ENCODE measurements around the gene TULP3. TPM values are rescaled to one million over a fixed set of nuclear protein-coding genes. Genes with fewer than 3 reads are reported as not detected.
A peak's percentile ranks its signal among the peaks of the same experiment; 100 is the strongest.

The TULP3 gene
- polyA plus RNA-seq, 1 donor (not counting 4 experiments of a cell fraction or from before 2014, with no cell fraction given): 16.0 TPM

- Histone ChIP-seq H3K4me3 (ENCODE audit: control insufficient read depth in 2 of 3, extremely low read depth in 1 of 3, insufficient read depth in 2 of 3, low read depth in 1 of 3, low read length in 3 of 3) (no peak overlapping the region), H3K27me3 (ENCODE audit: control insufficient read depth, extremely low read depth, insufficient read depth, low read length) (no peaks in the 10 kb centered on the region), H3K9ac (ENCODE audit: control insufficient read depth, extremely low read depth, insufficient read depth, low read length) (no peak overlapping the region), H3K79me2 (ENCODE audit: control insufficient read depth, insufficient read depth, low read length) (peaks cover 11% of the 10 kb centered on the region), H3K4me2 (ENCODE audit: control insufficient read depth, extremely low read depth, insufficient read depth, low read depth, low read length) (no peak overlapping the region), H3K9me3 (ENCODE audit: control insufficient read depth, low read depth, low read length) (no peaks in the 10 kb centered on the region), H4K20me1 (ENCODE audit: control insufficient read depth, extremely low read depth, insufficient read depth, low read length) (no peaks in the 10 kb centered on the region), H3K4me1 (ENCODE audit: control insufficient read depth, extremely low read depth, insufficient read depth, low read length) (peaks cover 5% of the 10 kb centered on the region), H3K27ac (ENCODE audit: control insufficient read depth, insufficient read depth, low read length) (no peak overlapping the region), H2AFZ (ENCODE audit: control insufficient read depth, low read length) (no peak overlapping the region), H3K9me1 (ENCODE audit: control insufficient read depth, extremely low read depth, insufficient read depth, low read length) (no peaks in the 10 kb centered on the region), H3K36me3 (ENCODE audit: control insufficient read depth in 2 of 2, extremely low read depth in 1 of 2, insufficient read depth in 2 of 2, low read length in 2 of 2) (no peaks in the 10 kb centered on the region)
- TF ChIP-seq CTCF (optimal IDR thresholded peaks at IDR 0.05 in 1 of 3, IDR thresholded peaks at IDR 0.05 in 1 of 3, conservative IDR thresholded peaks at IDR 0.05 in 1 of 3; ENCODE audit: extremely low read depth in 1 of 3, insufficient read depth in 2 of 3, low read length in 3 of 3): no peak
- no peak for TF ChIP-seq EZH2 (IDR thresholded peaks at IDR 0.05; ENCODE audit: low read length)
- dilution Hi-C loops (cut with MboI; ENCODE audit: extremely low pct_ligation_motif_present, low sequenced_read_pairs): no loop called here
- DNase-seq (ENCODE audit: low read depth, low spot score): no peak
- peak; percentile 79 for FAIRE-seq
Measured at GRCh38 chr12:2902272-2902880, 11.7 kb downstream of the TULP3 start.

GRCh38 chr12:2904260-2904659, 13.6 kb downstream of the TULP3 start:
- Histone ChIP-seq H3K27ac (ENCODE audit: control insufficient read depth, insufficient read depth, low read length) (no peak overlapping the region), H3K4me1 (ENCODE audit: control insufficient read depth, extremely low read depth, insufficient read depth, low read length) (peaks cover 5% of the 10 kb centered on the region), H3K4me3 (ENCODE audit: control insufficient read depth in 2 of 3, extremely low read depth in 1 of 3, insufficient read depth in 2 of 3, low read depth in 1 of 3, low read length in 3 of 3) (no peak overlapping the region), H3K9ac (ENCODE audit: control insufficient read depth, extremely low read depth, insufficient read depth, low read length) (no peak overlapping the region), H3K4me2 (ENCODE audit: control insufficient read depth, extremely low read depth, insufficient read depth, low read depth, low read length) (no peak overlapping the region), H2AFZ (ENCODE audit: control insufficient read depth, low read length) (no peak overlapping the region), H3K27me3 (ENCODE audit: control insufficient read depth, extremely low read depth, insufficient read depth, low read length) (no peaks in the 10 kb centered on the region), H3K79me2 (ENCODE audit: control insufficient read depth, insufficient read depth, low read length) (peaks cover 8% of the 10 kb centered on the region), H3K36me3 (ENCODE audit: control insufficient read depth in 2 of 2, extremely low read depth in 1 of 2, insufficient read depth in 2 of 2, low read length in 2 of 2) (no peaks in the 10 kb centered on the region), H3K9me3 (ENCODE audit: control insufficient read depth, low read depth, low read length) (no peaks in the 10 kb centered on the region), H3K9me1 (ENCODE audit: control insufficient read depth, extremely low read depth, insufficient read depth, low read length) (no peaks in the 10 kb centered on the region), H4K20me1 (ENCODE audit: control insufficient read depth, extremely low read depth, insufficient read depth, low read length) (no peaks in the 10 kb centered on the region)
- DNase-seq (ENCODE audit: low read depth, low spot score) (no peak), FAIRE-seq (no peak)
- no peak for TF ChIP-seq CTCF (optimal IDR thresholded peaks at IDR 0.05 in 1 of 3, IDR thresholded peaks at IDR 0.05 in 1 of 3, conservative IDR thresholded peaks at IDR 0.05 in 1 of 3; ENCODE audit: extremely low read depth in 1 of 3, insufficient read depth in 2 of 3, low read length in 3 of 3)
- no peak for TF ChIP-seq EZH2 (IDR thresholded peaks at IDR 0.05; ENCODE audit: low read length)
- dilution Hi-C loops (cut with MboI; ENCODE audit: extremely low pct_ligation_motif_present, low sequenced_read_pairs): no loop called here

All from keratinocyte (primary cell).